ENCODE data around the gene GATAD2A.

Gene GATAD2A

GRCh38 chr19:19538785-19539166 lies 133.3 kb downstream of the GATAD2A start:
- Histone ChIP-seq H3K27me3 (ENCODE audit: insufficient read depth, poor library complexity, severe bottlenecking) (no peaks in the 10 kb centered on the region), H3K27ac (replicated peaks) (no peak overlapping the region), H3K4me3 (replicated peaks; ENCODE audit: insufficient read depth, low read length) (no peak overlapping the region)
- TF ChIP-seq SPI1 (IDR thresholded peaks at IDR 0.05; ENCODE audit: borderline replicate concordance, low read depth) = no peak
- TF ChIP-seq REST (IDR thresholded peaks at IDR 0.05; ENCODE audit: insufficient replicate concordance, low read depth) = no peak
- TF ChIP-seq CTCF (IDR thresholded peaks at IDR 0.05; ENCODE audit: insufficient read depth, low read length) = no peak
- TF ChIP-seq GABPA (IDR thresholded peaks at IDR 0.05; ENCODE audit: low read depth) = no peak
- no peak for TF ChIP-seq POLR2AphosphoS5 (IDR thresholded peaks at IDR 0.05; ENCODE audit: low read depth)
- no peak for DNase-seq (ENCODE audit: low read depth in 1 of 2, low spot score in 1 of 2)

- DNase-seq (ENCODE audit: low read depth in 1 of 2, low spot score in 1 of 2) = no peak
- H3K4me3 ChIP-seq (replicated peaks; ENCODE audit: insufficient read depth, low read length) = no peak overlapping the region
- H3K27ac ChIP-seq (replicated peaks) = no peak overlapping the region
- no peaks in the 10 kb centered on the region for H3K27me3 ChIP-seq (ENCODE audit: insufficient read depth, poor library complexity, severe bottlenecking)
- TF ChIP-seq REST (IDR thresholded peaks at IDR 0.05; ENCODE audit: insufficient replicate concordance, low read depth) (no peak), CTCF (IDR thresholded peaks at IDR 0.05; ENCODE audit: insufficient read depth, low read length) (no peak), POLR2AphosphoS5 (IDR thresholded peaks at IDR 0.05; ENCODE audit: low read depth) (no peak), SPI1 (IDR thresholded peaks at IDR 0.05; ENCODE audit: borderline replicate concordance, low read depth) (no peak), GABPA (IDR thresholded peaks at IDR 0.05; ENCODE audit: low read depth) (no peak)
Observed at GRCh38 chr19:19539698-19540063, 134.2 kb downstream of the GATAD2A start.

- TF ChIP-seq CTCF (IDR thresholded peaks at IDR 0.05; ENCODE audit: insufficient read depth, low read length) (no peak), POLR2AphosphoS5 (IDR thresholded peaks at IDR 0.05; ENCODE audit: low read depth) (no peak), REST (IDR thresholded peaks at IDR 0.05; ENCODE audit: insufficient replicate concordance, low read depth) (no peak), GABPA (IDR thresholded peaks at IDR 0.05; ENCODE audit: low read depth) (no peak), SPI1 (IDR thresholded peaks at IDR 0.05; ENCODE audit: borderline replicate concordance, low read depth) (no peak)
- no peaks in the 10 kb centered on the region for H3K27me3 ChIP-seq (ENCODE audit: insufficient read depth, poor library complexity, severe bottlenecking)
- no peak for DNase-seq (ENCODE audit: low read depth in 1 of 2, low spot score in 1 of 2)
- H3K4me3 ChIP-seq (replicated peaks; ENCODE audit: insufficient read depth, low read length) = no peak overlapping the region
- no peak overlapping the region for H3K27ac ChIP-seq (replicated peaks)
Observed at GRCh38 chr19:19540064-19540714, 134.7 kb downstream of the GATAD2A start.
